NCI-H2196 treated with DMSO at 0.1 percent for 48 hours (cell line): ENCODE results near the gene SFXN5.
"Not testable (repeated sequence)": the region's sequence is repeated elsewhere in the genome, so short reads cannot be mapped to it uniquely, and the experiment has no call there.

ENCODE experiments used
- DNase-seq: peaks from one replicate; lab custom pipeline; 2025; ENCODE audit not compliant: unreplicated experiment; lab: John Stamatoyannopoulos, UW

Gene SFXN5

DNA sequence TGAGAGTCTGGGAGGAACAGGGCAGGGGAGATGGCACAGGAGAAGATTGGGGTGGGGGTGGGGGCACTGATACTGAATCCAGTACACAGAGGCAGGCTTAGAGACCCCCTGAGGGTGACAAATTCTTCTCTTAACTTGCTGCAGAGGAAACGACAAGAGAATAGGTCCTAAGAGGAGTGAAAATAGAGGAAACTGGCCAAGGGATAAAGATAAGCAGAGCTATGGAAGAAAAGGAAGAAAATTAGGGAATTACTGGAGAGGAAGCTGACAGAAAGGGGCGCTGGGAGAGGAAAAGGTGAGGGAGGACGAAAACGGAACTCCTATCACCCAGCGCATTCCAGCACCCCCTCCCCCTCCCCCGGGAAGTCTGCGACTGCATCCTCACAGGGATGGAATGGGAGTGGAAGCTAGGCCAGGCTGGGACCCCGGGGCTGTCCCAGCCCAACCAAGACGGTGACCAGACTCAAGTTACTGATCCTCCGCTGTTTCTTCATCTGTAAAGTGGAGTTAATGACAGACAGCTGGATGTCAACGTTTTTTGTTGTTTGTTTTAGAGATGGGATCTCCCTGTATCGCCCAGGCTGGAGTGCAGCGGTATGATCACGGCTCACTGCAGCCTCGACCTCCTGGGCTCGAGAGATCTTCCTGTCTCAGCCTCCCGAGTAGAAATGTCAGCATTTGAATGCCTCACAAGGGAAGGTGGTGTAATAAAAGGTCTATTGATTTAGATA lies 156.8 kb downstream of the SFXN5 start:
- no peak for DNase-seq

DNA sequence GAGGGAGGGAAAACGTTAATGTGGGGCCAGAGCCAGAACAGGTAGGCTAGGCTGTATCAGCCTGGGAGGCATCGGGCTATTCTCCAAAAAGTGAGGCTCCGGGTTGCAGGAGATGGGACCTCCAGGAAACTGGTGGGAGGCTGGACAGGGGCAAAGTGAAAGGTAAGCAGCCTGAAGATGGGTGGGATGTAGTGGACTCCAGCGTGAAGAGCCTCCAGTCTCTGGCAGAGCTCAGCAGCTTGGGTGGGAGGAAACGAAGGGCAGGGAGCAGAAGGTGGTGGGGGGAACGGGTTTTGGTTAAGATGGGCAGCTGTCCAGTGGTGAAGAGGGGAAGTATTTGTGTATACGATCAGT lies 157.3 kb downstream of the SFXN5 start:
- DNase-seq: no peak

DNA sequence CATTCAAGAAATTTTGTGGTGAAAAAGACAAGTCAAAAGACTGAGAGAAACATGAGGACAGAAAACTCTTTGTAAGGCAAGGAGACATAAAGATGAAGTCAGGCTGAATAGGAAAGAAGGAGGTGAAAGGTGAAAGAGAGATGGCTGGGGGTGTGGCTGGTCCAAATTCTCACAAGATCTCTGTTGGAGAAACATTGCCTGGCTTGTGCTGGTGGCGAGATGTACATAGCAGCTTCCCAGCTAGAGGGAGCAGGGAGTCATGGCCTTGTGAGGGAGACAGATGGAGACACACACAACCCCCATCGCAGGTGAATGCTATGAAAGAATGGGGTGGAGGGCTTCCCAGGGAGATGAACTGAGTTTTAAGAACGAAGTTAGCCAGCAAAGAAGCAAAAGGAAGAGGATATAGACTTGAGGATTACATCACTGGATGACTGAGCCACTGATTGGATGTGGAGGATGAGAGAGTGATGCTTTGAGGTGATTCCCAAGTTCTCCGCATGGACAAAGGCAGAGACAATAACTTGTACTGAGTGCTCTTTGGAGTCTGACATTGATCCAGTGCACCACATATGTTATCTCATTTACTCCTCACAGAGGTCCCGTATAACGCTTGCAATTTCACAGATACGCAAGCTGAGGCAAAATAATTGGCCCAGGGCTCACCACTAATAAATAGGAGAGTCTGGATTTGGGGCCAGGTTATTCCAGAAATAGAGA lies 157.9 kb downstream of the SFXN5 start:
- no peak for DNase-seq

DNA sequence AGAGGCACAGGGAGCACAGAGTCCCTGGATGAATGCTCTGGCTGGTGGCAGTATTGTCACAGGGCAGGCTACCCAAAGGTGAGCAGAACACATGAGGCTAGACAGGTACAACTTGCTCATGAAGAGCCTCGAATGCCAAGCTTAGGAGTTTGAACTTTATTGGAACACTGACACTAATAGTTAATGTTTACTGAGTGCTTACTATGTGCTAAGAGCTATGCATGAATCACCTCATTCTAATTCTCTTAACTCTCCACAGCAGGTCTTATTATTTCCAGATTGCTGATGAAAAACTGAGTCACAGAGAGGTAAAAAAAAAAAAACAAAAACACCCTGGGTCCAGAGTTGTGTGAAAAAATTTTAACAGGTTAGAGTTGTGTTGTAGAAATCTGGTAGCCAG lies 160.3 kb downstream of the SFXN5 start:
- DNase-seq: no peak

DNA sequence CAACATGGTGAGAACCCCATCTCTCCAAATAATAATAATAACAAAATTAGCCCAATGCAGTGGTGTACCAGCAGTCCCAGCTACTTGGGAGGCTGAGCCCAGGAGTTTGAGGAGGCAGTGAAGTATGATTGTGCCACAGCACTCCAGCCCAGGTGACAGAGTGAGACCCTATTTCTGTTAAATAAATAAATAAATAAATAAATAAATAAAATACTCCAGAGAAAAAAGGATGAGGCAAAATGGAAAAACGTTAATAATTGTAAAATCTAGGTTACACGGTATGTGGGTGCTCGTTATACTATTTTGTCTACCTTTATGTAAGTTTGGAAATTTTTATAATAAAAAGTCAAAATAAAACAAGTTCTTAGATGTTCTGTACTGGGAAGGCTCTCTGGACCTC lies 162.8 kb downstream of the SFXN5 start:
- no peak for DNase-seq

DNA sequence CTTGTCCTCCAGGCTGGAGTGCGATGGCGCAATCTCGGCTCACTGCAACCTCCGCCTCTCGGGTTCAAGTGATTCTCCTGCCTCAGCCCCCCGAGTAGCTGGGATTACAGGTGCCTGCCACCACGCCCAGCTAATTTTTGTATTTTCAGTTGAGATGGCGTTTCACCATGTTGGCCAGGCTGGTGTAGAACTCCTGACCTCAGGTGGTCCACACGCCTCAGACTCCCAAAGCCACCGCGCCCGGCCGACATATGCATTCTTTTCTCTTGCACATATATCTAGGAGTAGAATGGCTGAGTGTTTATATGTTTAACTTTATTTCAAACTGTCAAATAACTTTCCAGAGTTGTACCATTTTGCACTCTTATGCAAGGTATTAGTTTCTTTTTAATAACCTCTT lies 164.1 kb downstream of the SFXN5 start:
- DNase-seq: not testable (repeated sequence)

DNA sequence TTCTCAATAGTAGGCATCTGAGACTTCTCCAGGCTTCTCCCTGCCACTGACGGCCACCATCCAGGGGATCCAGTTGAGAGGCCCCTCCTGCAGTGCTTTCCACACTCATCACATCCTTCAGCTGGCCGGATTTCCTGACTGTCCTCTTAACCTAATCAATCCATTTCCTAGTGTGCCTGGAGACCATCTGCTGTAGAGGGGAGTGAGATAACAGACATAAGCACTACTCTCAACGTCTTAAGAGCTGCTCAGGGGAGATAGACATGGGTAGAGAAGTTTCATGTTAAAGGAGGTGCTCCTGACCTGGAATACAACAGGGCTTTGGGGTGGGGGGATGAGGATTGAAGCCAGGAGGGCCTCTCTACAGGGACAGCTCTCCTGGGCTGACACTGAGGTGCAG lies 170.1 kb downstream of the SFXN5 start:
- DNase-seq: no peak

DNA sequence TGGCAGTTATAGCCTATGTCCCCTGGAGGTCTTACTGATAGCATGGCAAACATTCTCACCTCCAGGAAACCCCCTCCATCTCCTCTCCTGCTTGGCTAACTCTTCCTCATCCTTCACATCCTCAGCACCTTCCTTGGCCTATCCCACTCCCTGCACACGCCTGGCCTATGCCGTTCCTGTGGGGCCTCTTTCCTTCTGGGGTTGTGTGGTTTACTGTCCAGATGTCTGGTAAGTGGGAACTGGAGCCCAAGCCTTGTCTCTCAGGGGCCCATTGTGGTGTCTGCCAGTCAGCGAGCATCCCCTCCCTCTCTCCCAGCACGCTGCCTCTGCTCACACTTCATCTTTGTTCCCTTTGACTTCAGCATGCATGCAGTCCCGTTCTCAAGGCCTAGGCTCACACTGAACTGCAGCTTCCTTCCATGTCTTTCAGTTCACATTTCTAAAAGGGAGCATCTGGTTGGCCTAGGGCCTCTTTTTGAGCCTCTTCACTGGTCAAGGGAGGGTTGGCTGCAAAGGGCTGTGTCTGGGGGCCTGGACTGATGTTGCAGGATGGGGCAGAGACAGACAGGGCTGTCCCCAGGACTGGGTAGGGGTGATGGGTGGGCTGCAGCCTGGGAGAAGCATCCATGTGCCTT lies 171.2 kb downstream of the SFXN5 start:
- DNase-seq: no peak

DNA sequence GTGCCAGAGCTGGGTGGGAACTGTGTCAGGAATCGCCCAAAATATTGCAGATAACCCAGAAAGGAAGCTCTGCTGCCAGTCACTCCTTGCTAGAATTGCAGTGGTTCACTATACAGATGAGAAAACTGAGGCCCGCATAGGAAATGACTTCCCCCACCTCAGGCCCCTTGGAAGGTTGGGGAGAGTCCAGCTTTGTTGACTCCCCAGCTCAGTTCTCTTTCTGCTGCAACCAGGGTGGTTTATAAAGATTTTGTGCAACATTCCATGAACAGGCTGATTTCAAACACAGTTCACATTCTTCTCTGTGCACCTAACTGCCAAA lies 173.0 kb downstream of the SFXN5 start:
- no peak for DNase-seq

DNA sequence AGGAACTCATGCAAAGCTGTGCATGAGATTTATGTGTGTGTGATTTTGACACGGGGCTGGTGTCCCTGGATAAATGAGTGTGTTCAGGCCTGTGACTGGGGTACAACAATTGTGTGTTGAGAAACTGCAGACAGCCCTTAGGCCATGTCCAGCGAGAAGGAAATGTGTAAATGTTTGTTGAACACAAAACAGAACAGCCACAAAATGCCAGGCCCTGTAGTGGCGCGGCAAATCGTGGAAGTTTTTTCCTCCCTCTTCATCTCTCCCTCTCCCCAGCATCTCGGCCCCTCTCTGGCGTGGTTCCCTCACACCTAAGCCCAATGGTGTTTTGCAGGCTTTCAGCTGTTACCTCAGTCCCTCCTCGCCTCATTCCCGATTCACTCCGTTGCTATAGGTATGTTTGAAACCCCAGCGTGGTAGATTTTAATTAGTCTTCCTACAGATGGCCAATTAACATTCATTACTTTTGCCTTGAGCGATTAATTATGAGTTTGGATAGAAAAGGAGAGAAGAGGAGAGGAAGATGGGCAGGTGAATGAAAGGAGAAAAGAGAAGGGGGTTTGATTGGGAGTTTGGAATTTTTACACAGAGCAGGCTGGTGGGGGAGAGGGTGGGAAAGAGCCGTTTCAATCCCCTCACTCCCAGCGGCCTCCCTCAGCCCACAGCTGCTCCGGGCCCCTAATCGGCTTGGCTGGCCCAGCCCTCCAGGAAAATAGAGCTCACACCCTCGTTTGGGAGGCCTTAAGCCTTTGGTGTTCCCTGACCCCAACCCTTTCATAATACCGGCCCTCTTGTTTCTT lies 173.5 kb downstream of the SFXN5 start:
- no peak for DNase-seq

DNA sequence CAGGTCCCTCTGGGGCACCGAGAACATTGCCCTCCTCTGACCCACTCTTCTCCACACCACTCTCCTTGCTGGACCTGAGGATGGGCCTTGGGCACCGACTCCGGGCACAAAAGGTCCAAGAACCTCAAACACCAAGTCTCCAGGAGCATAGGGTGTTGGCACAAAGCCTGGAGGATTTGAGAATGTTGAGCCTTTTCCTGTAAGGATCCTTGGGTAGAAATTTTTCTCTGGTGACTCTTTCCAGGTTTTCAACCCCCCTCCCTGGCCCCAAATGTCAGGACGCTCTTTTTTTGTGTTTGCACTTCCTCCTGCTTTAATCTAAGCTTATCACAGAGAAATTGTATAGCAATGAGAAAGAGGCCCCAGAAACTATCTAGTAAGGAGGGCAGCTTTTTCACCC lies 175.1 kb downstream of the SFXN5 start:
- no peak for DNase-seq

DNA sequence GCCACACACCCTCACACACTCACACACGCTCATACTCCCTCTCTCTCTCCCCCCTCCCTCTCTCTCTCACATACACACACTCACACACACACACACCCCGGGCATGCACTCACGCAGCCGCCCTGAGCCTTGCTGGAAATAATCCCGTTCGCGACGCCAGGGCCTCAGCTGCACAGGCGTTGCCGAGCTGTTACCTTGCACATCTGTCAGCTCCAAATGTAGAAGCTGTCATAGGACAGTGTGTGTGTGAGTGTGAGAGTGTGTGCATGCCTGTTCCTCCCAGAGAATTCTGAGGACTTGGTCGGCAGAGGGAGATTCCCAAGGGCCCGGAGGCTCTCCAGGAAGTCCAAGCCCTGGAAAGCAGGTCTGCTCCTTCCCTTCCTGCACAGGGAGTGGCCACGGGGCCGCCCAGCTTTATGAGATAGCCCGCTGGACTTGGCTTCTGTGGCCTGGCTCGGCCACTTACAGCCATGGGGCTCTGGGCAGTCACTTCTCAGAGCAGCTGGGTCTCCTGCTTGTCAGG lies 175.7 kb downstream of the SFXN5 start:
- DNase-seq: no peak

DNA sequence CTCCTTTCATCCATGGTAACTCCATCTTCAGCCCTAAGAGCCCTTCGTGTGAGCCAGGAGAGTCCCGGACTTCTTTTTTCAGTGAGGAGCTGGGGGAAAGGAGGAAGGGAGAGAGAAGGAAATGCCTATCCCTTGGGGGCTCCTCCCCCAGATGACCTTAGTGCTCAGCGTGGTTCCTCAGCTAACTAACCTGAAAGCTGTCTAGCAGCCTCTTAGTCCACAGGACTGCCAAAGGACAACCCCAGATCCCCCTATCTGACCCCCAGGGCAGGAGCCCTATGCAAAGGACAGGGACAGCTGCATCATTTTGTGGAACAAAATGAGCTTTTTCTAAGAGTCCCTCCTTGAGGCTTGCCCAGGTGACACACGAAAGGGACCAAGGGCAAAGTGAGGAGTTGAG lies 176.4 kb downstream of the SFXN5 start:
- DNase-seq: no peak

DNA sequence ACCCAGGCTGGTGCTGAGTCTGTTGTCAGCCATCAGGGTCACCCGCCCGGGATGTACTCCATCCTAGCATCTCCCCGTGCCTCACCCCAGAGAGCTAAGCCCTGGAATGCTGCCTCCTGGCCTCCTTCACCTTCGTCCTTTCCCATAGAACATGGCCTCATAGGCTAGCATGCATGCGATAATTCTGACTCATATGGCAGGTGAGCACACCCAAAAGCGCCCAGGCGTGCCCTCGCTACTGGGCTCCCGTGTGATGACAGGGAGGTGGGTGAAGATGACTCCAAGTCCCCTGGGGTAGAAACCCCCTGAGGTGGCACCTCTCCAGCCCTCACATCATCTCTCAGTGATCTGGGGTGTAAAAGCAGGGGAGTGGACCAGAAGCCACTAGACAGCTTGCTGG lies 177.0 kb downstream of the SFXN5 start:
- no peak for DNase-seq

DNA sequence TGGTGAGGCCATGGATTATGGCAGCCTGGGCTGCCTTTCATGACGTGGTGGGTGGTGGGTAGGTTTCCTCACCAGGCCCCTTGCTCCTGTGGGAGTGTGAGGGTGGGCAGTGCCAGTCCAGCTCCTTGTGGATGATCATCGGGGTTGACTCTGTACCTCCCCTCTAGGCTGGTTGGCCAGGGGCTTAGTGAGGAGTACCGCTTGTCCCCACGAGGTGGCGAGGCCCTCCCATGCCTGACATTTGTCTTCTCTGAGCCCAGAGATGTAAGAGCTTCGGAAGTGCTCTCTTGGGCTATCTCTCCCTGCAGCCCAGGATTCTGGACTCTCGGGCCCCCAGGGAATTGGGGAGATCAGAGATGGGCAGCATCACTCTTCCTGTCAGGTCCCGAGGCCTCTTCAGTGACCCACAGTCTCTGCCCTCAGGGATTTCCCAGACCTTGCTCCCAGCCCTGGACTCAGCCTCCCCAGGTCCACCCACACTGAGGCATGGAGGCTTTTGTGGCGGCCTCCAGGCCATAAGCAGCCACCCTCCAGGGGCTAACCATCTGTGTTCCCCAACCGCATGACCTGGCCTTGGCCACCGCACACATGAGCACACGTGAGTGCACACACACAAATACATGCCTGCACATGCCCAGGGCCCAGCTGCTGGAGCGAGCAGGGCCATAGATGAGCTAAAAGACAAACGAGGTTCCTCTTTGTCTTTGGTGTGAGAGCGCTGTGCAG lies 177.8 kb downstream of the SFXN5 start:
- DNase-seq: no peak

DNA sequence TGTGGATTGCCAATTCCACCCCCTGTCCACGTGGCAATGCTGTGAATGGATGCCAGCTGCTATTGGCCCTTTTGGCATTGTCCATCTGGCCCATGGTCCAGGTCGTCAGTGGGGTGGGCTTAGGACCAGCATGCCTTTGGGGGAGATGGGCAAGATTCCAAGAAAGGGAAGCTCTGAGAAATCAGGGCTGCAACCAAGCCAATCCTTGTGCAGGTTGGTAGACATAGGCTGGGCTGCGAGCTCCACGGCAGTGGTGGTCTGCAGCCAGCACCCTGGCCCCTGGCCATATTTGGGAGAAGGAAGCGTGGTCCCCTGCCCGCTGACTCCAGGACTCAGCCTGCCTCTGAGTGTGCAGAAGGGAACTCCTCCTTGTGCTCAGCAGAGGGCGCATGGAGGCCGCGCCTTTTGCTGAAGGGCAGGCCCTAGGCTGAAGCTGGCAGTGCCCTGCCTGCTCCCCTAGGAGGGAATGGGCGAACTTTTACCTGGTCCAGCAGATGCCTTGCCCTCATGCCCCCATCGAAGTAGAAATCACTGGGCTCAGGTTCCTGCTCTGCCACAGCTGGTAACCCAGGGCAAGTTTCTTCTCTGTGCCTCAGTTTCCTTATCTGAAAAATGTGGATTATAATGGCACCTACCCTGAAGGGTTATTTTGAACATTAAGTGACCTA lies 178.9 kb downstream of the SFXN5 start:
- peak; percentile 18 for DNase-seq
